Measurements from ENCODE around the gene BRICD5.

Gene BRICD5

DNA sequence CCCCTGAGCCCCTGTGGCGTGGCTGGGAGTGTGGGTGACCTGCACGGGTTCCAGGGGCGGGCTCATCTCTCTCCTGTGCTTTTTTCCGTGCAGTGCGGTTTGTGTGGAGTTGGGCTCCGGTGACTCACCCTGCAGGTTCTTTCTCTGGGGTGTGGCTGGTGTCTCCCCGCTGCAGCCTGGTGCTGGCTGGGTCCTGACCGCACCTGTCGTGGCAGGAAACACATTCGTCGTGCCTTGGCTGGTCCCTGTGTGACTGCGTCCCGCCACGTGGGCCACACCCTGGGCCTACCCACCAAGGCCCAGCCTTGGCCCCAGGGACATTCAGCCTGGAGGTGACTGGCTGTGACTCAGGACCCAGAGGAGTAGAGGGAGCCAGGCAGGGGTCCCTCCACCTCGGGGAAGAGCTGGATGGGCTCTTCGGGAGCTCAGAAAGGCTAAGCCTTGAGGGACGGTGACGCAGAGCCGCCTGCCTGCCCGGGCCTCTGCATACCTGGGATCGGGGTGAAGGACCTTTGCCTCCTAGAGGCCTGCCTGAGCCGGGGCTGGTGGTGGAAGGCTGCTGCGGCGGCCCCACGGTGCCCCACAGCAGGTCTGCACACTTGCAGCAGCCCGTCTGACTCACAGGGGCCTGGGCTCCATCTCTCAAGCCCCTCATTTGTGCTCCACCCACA lies 47.3 kb downstream of the BRICD5 start:
- no peak for DNase-seq (ENCODE audit: low read depth in 2 of 2)

GRCh38 chr16:2162676-2163118 lies 48.0 kb downstream of the BRICD5 start:
- no peak for DNase-seq (ENCODE audit: low read depth in 2 of 2)

DNA sequence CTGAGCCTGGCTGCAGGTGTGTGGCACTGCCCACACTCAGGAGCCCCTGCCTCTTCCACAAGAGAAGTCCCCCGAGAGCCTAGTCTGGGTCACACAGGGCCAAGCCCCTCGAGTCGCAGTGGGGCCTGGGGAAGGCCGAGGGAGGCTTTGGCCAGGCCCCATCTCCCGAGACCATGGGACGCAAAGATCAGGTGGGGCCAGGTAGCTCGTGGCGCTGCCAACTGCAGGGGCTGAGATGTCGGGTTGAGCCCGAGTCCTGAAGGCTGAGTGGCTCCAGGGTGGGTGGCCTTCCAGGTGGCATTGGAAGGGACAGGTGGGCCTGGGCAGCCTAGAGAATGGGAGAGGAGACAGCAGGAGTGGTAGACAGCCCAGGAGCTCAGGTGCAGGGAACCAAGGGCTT lies 48.8 kb downstream of the BRICD5 start:
- no peak for DNase-seq (ENCODE audit: low read depth in 2 of 2)

DNA sequence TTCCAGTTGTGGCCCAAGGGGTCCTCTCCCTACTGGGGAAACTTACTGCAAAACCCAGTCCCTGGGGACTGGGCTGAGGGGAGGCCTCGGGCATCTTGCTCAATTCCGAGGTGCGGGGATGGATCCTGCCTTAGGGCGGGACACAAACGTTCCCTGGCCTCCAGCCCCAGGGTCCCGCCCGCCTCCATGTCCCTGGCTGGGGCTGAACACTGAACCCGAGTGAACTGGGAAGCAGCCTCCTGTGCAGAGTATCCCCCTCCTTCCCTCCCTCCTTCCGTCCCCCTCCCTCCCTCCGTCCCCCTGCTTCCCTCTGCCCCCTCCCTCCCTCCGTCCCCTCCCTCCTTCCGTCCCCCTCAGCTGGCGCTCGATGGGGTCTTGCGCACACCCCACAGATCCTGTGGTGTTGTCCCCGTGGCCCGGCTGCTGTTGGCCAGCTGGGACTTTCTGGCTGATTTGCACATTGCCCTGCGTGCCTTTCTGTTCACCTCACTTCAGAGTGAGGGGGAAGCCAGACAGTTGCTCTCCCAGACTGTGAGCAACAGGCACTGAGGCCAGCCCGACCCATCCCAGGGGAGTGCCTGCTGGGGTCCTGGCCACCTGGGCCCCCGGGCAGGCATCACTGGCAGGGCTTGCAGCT lies 49.6 kb downstream of the BRICD5 start:
- DNase-seq (ENCODE audit: low read depth in 2 of 2): no peak

Measured in stimulated activated CD8-positive, alpha-beta memory T cell treated with anti-CD3 and anti-CD28 coated beads, Interleukin-7, amount 100 ng/mL, for 1 hour (primary cell).